SK-N-SH (cell line): ENCODE results near the gene A1BG. TPM values are rescaled to one million over a fixed set of nuclear protein-coding genes. Genes with fewer than 3 reads are reported as not detected.

Experiments
- CHD2 ChIP-seq: fragments of 150-350 bp; IDR thresholded peaks from 2 replicates; pipeline ENCODE4 v1.6.1; 2018; ENCODE audit warnings: low read length; ENCODE audit not compliant: partially characterized antibody
- EZH2phosphoT487 ChIP-seq: fragments of 200-600 bp; sonication (generic); IDR thresholded peaks from 2 replicates; pipeline ENCODE4 v1.6.1; 2017; ENCODE audit warnings: low read depth, mixed run types, mild to moderate bottlenecking, antibody characterized with exemption, moderate library complexity, borderline replicate concordance
- FOXM1 ChIP-seq: IDR thresholded peaks from 2 replicates; pipeline ENCODE4 v1.4.0; 2012; ENCODE audit warnings: low read depth, mild to moderate bottlenecking
- GABPA ChIP-seq: IDR thresholded peaks from 2 replicates; pipeline ENCODE4 v1.4.0; 2012; ENCODE audit warnings: low read depth, mild to moderate bottlenecking
- GATA2 ChIP-seq: sonication (generic); formaldehyde crosslinking; IDR thresholded peaks from 2 replicates; pipeline ENCODE4 v1.5.0; 2020; ENCODE audit warnings: mild to moderate bottlenecking, missing genetic modification reagents
- MEF2A ChIP-seq: IDR thresholded peaks from 2 replicates; pipeline ENCODE4 v1.4.0; 2012; ENCODE audit warnings: low read depth, borderline replicate concordance
- NRF1 ChIP-seq: IDR thresholded peaks from 2 replicates; pipeline ENCODE4 v1.6.1; 2012; ENCODE audit warnings: low read depth, mild to moderate bottlenecking, low read length
- RCOR1 ChIP-seq: fragments of 150-350 bp; IDR thresholded peaks from 2 replicates; pipeline ENCODE4 v1.6.1; 2017; ENCODE audit warnings: antibody characterized with exemption, low read length
- RXRA ChIP-seq: IDR thresholded peaks from 2 replicates; pipeline ENCODE4 v1.4.0; 2012; ENCODE audit warnings: low read depth, mild to moderate bottlenecking, borderline replicate concordance
- SIN3A ChIP-seq: IDR thresholded peaks from 2 replicates; pipeline ENCODE4 v1.6.1; 2012; ENCODE audit warnings: low read depth, mild to moderate bottlenecking, low read length, moderate library complexity, borderline replicate concordance
- TCF12 ChIP-seq: IDR thresholded peaks from 2 replicates; pipeline ENCODE4 v1.4.0; 2012
- TEAD4 ChIP-seq: IDR thresholded peaks from 2 replicates; pipeline ENCODE4 v1.4.0; 2012; ENCODE audit warnings: mild to moderate bottlenecking, borderline replicate concordance; ENCODE audit not compliant: insufficient read depth
- polyA plus RNA-seq, 3 experiments: library from polyadenylated mRNA; depleted of rRNA; stranded (reverse); fragments of >200 nt; gene quantifications; 2 replicates each; pipeline ENCODE4 v1.2.3, GENCODE V29; 2012
- TF ChIP-seq, protein P1 (sequence below): IDR thresholded peaks from 2 replicates; pipeline ENCODE4 v1.4.0; 2012; ENCODE audit warnings: low read depth
- TF ChIP-seq, protein P2 (sequence below): IDR thresholded peaks from 2 replicates; pipeline ENCODE4; 2012
- TF ChIP-seq, protein P3 (sequence below): fragments of 150-350 bp; IDR thresholded peaks from 2 replicates; pipeline ENCODE4 v1.6.1; 2016; ENCODE audit warnings: mild to moderate bottlenecking, low read depth, low read length
- TF ChIP-seq, protein P4 (sequence below): fragments of 200-600 bp; sonication (generic); IDR thresholded peaks from 2 replicates; pipeline ENCODE4 v1.6.1; 2017; ENCODE audit warnings: antibody characterized with exemption, mild to moderate bottlenecking, moderate library complexity

Gene A1BG
- polyA plus RNA-seq, 1 of the 3 experiments (the other 2 are of a cell fraction), result 62.6 TPM

DNA sequence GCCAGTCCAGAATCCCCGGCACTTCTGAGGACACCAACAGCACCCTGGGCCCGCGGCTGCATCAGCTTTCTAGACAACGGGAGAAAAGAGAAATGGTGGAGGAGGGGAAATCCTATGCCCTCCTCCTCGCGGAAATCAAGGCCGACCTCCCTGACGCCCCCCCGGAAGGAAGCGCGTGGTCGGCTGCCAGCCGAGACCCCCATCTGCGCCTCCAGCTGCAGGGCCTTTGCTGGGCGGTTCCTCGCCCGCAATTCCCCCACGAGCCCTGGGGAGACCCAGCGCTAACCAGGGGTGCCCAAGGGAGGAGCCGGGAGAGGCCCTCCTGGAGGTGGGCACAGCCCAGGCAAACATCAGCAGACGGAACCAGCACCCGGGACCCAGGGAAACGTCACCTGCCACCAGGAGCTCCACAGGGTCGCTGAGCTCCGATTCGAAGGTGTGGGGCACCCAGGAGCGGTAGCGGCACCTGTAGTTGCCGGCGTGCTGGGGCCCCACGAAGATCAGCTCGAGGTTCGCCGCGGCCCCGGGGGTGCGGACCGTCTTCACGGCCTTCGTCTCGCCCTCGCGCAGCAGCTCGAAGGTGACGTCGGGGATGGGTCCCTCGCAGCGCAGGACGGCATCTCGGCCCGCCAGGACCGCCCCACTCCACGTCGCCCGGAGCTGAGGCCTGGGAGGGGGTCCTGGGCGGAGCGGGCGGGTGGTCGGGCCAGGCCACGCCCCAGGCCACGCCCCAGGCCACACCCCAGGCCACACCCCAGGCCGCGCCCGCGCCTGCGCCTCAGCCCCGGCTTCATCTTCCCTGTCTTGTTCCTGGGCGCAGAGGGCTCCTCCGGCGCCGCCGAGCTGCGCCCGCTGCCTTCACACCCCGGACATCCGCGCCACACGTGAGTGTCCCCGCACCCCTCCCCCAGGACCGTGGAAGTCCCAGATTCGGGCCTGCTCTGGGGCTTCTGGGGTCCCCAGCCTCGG lies 6.0 kb downstream of the A1BG start (continued):
- TF ChIP-seq, protein P1, sequence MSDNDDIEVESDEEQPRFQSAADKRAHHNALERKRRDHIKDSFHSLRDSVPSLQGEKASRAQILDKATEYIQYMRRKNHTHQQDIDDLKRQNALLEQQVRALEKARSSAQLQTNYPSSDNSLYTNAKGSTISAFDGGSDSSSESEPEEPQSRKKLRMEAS, result peak; percentile 71; the same call in 1 of the 2 replicates
- TF ChIP-seq NRF1 (peak; percentile 76), TEAD4 (no peak), RXRA (no peak), RCOR1 (no peak), GABPA (no peak), CHD2 (peak; percentile 26), GATA2 (no peak), FOXM1 (no peak), TCF12 (no peak), EZH2phosphoT487 (no peak), SIN3A (peak; percentile 36; the same call in 1 of the 2 replicates), MEF2A (no peak)
- TF ChIP-seq, protein P2, sequence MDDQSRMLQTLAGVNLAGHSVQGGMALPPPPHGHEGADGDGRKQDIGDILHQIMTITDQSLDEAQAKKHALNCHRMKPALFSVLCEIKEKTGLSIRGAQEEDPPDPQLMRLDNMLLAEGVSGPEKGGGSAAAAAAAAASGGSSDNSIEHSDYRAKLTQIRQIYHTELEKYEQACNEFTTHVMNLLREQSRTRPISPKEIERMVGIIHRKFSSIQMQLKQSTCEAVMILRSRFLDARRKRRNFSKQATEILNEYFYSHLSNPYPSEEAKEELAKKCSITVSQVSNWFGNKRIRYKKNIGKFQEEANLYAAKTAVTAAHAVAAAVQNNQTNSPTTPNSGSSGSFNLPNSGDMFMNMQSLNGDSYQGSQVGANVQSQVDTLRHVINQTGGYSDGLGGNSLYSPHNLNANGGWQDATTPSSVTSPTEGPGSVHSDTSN, result no peak
- TF ChIP-seq, protein P3, sequence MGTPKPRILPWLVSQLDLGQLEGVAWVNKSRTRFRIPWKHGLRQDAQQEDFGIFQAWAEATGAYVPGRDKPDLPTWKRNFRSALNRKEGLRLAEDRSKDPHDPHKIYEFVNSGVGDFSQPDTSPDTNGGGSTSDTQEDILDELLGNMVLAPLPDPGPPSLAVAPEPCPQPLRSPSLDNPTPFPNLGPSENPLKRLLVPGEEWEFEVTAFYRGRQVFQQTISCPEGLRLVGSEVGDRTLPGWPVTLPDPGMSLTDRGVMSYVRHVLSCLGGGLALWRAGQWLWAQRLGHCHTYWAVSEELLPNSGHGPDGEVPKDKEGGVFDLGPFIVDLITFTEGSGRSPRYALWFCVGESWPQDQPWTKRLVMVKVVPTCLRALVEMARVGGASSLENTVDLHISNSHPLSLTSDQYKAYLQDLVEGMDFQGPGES, result no peak
- TF ChIP-seq, protein P4, sequence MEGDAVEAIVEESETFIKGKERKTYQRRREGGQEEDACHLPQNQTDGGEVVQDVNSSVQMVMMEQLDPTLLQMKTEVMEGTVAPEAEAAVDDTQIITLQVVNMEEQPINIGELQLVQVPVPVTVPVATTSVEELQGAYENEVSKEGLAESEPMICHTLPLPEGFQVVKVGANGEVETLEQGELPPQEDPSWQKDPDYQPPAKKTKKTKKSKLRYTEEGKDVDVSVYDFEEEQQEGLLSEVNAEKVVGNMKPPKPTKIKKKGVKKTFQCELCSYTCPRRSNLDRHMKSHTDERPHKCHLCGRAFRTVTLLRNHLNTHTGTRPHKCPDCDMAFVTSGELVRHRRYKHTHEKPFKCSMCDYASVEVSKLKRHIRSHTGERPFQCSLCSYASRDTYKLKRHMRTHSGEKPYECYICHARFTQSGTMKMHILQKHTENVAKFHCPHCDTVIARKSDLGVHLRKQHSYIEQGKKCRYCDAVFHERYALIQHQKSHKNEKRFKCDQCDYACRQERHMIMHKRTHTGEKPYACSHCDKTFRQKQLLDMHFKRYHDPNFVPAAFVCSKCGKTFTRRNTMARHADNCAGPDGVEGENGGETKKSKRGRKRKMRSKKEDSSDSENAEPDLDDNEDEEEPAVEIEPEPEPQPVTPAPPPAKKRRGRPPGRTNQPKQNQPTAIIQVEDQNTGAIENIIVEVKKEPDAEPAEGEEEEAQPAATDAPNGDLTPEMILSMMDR, result no peak
- TF ChIP-seq, all 33 proteins: peak for 7
